ENCODE data around the gene IGF2R.

- no peak for TF ChIP-seq EZH2 (IDR thresholded peaks at IDR 0.05; ENCODE audit: low read length, unreplicated experiment)
- TF ChIP-seq, protein P1, sequence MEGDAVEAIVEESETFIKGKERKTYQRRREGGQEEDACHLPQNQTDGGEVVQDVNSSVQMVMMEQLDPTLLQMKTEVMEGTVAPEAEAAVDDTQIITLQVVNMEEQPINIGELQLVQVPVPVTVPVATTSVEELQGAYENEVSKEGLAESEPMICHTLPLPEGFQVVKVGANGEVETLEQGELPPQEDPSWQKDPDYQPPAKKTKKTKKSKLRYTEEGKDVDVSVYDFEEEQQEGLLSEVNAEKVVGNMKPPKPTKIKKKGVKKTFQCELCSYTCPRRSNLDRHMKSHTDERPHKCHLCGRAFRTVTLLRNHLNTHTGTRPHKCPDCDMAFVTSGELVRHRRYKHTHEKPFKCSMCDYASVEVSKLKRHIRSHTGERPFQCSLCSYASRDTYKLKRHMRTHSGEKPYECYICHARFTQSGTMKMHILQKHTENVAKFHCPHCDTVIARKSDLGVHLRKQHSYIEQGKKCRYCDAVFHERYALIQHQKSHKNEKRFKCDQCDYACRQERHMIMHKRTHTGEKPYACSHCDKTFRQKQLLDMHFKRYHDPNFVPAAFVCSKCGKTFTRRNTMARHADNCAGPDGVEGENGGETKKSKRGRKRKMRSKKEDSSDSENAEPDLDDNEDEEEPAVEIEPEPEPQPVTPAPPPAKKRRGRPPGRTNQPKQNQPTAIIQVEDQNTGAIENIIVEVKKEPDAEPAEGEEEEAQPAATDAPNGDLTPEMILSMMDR (conservative IDR thresholded peaks at IDR 0.05; ENCODE audit: low read depth, low read length): no peak
- no peak for TF ChIP-seq EZH2phosphoT487 (IDR thresholded peaks at IDR 0.05; ENCODE audit: borderline replicate concordance, low read length)
Observed at GRCh38 chr6:159998538-159998937, 29.7 kb downstream of the IGF2R start.
